HS-5 (cell line): ENCODE results near the gene KLHL29.

Source experiments
- DNase-seq: peaks from one replicate; pipeline ENCODE4 v3.0.0-alpha.2; 2012; ENCODE audit warnings: low read depth

Gene KLHL29

GRCh38 chr2:23696752-23697045 is 311.7 kb downstream of the KLHL29 start:
- DNase-seq, result no peak

- no peak for DNase-seq
Measured at GRCh38 chr2:23697256-23698075, 312.5 kb downstream of the KLHL29 start.

- no peak for DNase-seq
Measured at GRCh38 chr2:23698116-23698693, 313.2 kb downstream of the KLHL29 start.

- DNase-seq, result no peak
Measured at GRCh38 chr2:23698721-23699579, 314.0 kb downstream of the KLHL29 start.

GRCh38 chr2:23699580-23699925 is 314.6 kb downstream of the KLHL29 start:
- DNase-seq, result no peak

- DNase-seq, result no peak
Measured at GRCh38 chr2:23700627-23701026, 315.6 kb downstream of the KLHL29 start.

- DNase-seq, result no peak
Measured at GRCh38 chr2:23703037-23703582, 318.1 kb downstream of the KLHL29 start.

- no peak for DNase-seq
Measured at GRCh38 chr2:23703583-23704385, 318.8 kb downstream of the KLHL29 start.

- DNase-seq, result no peak
Measured at GRCh38 chr2:23705771-23706612, 321.0 kb downstream of the KLHL29 start.

- no peak for DNase-seq
Measured at GRCh38 chr2:23706613-23707078, 321.7 kb downstream of the KLHL29 start.

- DNase-seq, result no peak
Measured at GRCh38 chr2:23707096-23707495, 322.1 kb downstream of the KLHL29 start.

- no peak for DNase-seq
Measured at GRCh38 chr2:23708771-23709170, 323.8 kb downstream of the KLHL29 start.

- DNase-seq, result no peak
Measured at GRCh38 chr2:23709311-23709710, 324.3 kb downstream of the KLHL29 start.

GRCh38 chr2:23711979-23712755 is 327.2 kb downstream of the KLHL29 start:
- no peak for DNase-seq

GRCh38 chr2:23712756-23713151 is 327.8 kb downstream of the KLHL29 start:
- no peak for DNase-seq

- DNase-seq, result no peak
Measured at GRCh38 chr2:23713351-23713750, 328.4 kb downstream of the KLHL29 start.

- DNase-seq, result no peak
Measured at GRCh38 chr2:23718931-23719700, 334.1 kb downstream of the KLHL29 start.

- DNase-seq, result no peak
Measured at GRCh38 chr2:23719716-23720115, 334.7 kb downstream of the KLHL29 start.

- DNase-seq, result no peak
Measured at GRCh38 chr2:23720705-23721453, 335.9 kb downstream of the KLHL29 start.
